Urinary bladder (tissue), 2 donors: ENCODE data around the gene SP8. TPM values are rescaled to one million over a fixed set of nuclear protein-coding genes. Genes with fewer than 3 reads are reported as not detected.

Experiments
- polyA plus RNA-seq: library from polyadenylated mRNA; stranded (reverse); fragments of 200-250 nt; gene quantifications from one replicate; pipeline ENCODE4 v1.2.3, GENCODE V29; 2013
- total RNA-seq: library from RNA; depleted of rRNA; stranded (reverse); fragments of >200 nt; gene quantifications from one replicate; pipeline ENCODE4 v1.2.3, GENCODE V29; 2014
- donor health status: healthy.

Gene SP8
- total and polyA plus RNA-seq, 2 donors, result 0.11 TPM; not detected in 1

Other genes with a start within 250 kb of the SP8 start
- not detected for gene ABCB5, start 171.2 kb downstream of the SP8 start, total RNA-seq
- not detected for gene ABCB5, start 171.2 kb downstream of the SP8 start, polyA plus RNA-seq